Sigmoid colon (tissue), 4 donors: ENCODE data around the gene ATL2.

Experiments
- CTCF ChIP-seq, 4 experiments: fragments of 450-650 bp in 3 of 4; fragments of 200-600 bp in 1 of 4; IDR thresholded peaks; one replicate each; pipeline ENCODE4 v1.5.1; 2016 to 2019; ENCODE audit warnings: antibody characterized with exemption in 4 of 4, mild to moderate bottlenecking in 3 of 4, moderate library complexity in 2 of 4
- POLR2AphosphoS5 ChIP-seq, 4 donors: sonication (generic); formaldehyde crosslinking; IDR thresholded peaks; one replicate each; pipeline ENCODE4 v1.6.1; 2017; ENCODE audit warnings: antibody characterized with exemption in 4 of 4

- TF ChIP-seq POLR2AphosphoS5 (IDR thresholded peaks at IDR 0.05) (no peak), CTCF (IDR thresholded peaks at IDR 0.05) (no peak)
These were observed 29.6 kb upstream of the ATL2 start for GRCh38 chr2:38406597-38407110.
